GM10248 (cell line): ENCODE measurements around the gene CTSA.

Experiments
- CTCF ChIA-PET: fragments of 300-600 bp; sonication (Branson Sonifier 250); formaldehyde crosslinking; extraction: SDS; loops from one replicate; lab custom pipeline; 2021; ENCODE audit warnings: antibody characterized with exemption; lab: Yijun Ruan, JAX
- POLR2A ChIA-PET: fragments of 350-650 bp; sonication (Branson Sonifier 250); formaldehyde crosslinking; extraction: SDS; loops from one replicate; lab custom pipeline; 2020; ENCODE audit warnings: antibody characterized with exemption; lab: Yijun Ruan, JAX
- DNase-seq: peaks from one replicate; pipeline ENCODE4 v3.0.0; 2012; ENCODE audit errors: extremely low spot score
- CTCF ChIP-seq: IDR thresholded peaks from 2 replicates; pipeline ENCODE4 v1.5.1; 2012; ENCODE audit warnings: mild to moderate bottlenecking, low read depth; ENCODE audit errors: extremely low read depth, missing control alignments, control extremely low read depth

Gene CTSA

GRCh38 chr20:45911486-45912343 is 20.6 kb downstream of the CTSA start, which contains the start of gene PLTP:
Gene PLTP, minus strand, starts transcription at chr20:45912155. Its CDS starts 703 bp downstream, at chr20:45911452.
- DNase-seq = peak; percentile 48
- TF ChIP-seq CTCF = no peak
- POLR2A ChIA-PET = interaction anchor here (1.1 to 1.5 kb wide), 2 partner anchors 9 to 22 kb away, joined by 4 to 7 read pairs; no protein-coding TSS in a partner anchor
- CTCF ChIA-PET = interaction anchor here (2.9 kb wide), 1 partner anchor 58 kb away, joined by 7 read pairs; no protein-coding TSS in a partner anchor

DNA sequence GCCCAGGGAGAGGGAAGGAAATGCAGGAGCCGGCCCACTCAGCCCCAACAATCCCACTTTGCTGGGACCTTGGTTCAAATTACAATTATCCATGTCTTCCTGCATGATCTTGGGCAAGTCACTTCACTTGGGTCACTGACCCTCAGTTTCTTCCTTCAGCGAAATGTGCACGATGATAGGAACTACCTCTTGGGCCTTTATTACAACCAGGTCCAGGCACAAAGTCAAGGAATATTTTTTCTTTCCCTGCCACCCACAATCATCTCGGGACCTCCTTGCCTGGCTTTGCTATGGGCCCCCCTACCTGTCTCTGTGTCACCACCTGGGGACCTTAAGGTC is 21.2 kb downstream of the CTSA start:
- CTCF ChIA-PET = no interaction called here
- TF ChIP-seq CTCF = no peak
- POLR2A ChIA-PET = no interaction called here
- DNase-seq = no peak

DNA sequence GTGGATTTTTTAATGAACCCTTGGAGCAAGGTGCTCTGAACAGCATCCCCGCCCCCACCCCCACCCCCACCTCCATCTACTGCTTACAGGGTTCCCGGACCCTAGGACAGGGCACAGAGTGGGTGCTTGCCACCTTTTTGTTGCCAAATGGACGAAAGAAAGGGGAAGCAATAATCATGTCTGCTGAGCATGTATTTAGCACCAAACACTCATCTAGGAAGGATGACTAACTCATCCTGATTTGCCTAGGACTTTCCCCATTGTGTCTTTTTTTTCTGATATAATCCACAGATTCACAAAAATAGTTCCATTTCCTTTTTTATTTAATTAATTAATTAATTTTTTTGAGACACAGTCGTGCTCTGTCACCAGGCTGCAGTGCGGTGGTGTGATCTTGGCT is 22.0 kb downstream of the CTSA start:
- CTCF ChIA-PET = no interaction called here
- DNase-seq = no peak
- POLR2A ChIA-PET = no interaction called here
- TF ChIP-seq CTCF = no peak

- ChIA-PET CTCF (interaction anchor here (0.7 to 1.3 kb wide), 4 partner anchors 11 to 52 kb away, joined by 3 to 4 read pairs (median 3); no protein-coding TSS in a partner anchor), POLR2A (no interaction called here)
- no peak for TF ChIP-seq CTCF
- DNase-seq = no peak
Observed at GRCh38 chr20:45917790-45918141, 26.6 kb downstream of the CTSA start.

DNA sequence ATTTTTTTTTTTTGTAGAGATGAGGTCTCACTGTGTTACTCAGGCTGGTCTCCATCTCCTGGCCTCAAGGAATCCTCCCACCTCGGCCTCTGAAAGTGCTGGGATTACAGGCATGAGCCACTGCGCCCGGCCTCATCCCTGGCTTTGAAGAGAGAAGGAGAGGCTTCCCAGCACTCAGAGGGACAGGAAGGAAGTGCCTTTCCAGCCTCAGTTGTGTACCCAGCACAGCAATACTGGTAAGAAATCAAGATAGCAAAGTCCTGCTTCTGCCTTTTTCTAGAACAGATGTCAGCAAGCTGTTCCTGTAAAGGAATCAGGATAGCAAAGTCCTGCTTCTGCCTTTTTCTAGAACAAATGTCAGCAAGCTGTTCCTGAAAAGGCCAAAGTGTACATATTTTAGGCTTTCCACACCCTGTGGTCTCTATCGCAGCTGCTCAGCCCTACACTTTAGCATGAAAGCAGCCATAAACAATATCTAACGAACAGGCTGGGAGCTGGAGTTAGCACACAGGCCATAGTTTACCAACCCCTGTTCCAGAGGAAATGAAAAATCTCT is 27.1 kb downstream of the CTSA start:
- TF ChIP-seq CTCF = no peak
- CTCF ChIA-PET = interaction anchor here (0.9 to 2.3 kb wide), 4 partner anchors 13 to 51 kb away, joined by 3 to 7 read pairs (median 4); no protein-coding TSS in a partner anchor
- DNase-seq = no peak
- POLR2A ChIA-PET = interaction anchor here (0.5 kb wide), 1 partner anchor 17 kb away, joined by 4 read pairs; no protein-coding TSS in a partner anchor

DNA sequence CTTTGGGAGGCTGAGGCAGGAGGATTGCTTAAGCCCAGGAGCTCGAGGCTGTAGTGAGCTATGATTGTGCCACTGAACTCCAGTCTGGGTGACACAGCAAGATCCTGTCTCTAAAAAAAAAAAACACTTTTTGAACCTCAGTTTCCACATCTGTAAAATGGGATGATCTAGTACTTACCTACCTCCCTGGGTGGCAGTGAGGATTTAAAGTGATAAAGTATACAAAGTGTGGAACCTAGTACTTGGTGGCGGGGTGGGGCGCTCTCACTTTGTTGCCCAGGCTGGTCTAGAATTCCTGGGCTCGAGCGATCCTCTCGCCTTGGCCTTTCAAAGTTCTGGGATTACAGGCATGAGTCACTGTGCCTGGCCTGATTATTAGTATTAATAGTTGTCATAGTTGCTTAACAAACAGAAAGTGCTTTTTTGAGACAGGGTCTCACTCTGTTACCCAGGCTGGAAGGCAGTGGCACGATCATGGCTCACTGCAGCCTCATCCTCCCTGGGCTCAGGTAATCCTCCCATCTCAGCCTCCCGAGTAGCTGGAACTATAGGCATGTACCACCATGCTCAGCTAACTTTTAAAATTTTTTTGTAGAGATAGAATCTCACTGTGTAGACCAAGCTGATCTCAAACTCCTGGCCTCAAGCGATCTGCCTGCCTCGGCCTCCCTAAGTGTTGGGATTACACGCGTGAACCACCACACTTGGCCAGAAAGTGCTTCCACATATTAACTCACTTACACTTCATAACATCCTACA is 27.8 kb downstream of the CTSA start:
- CTCF ChIA-PET = interaction anchor here (0.9 to 2.3 kb wide), 6 partner anchors 8 to 22 kb away, joined by 3 to 9 read pairs (median 3); no protein-coding TSS in a partner anchor
- TF ChIP-seq CTCF = no peak
- no peak for DNase-seq
- POLR2A ChIA-PET = interaction anchor here (0.5 to 0.9 kb wide), 2 partner anchors 16 kb away, joined by 4 to 8 read pairs; no protein-coding TSS in a partner anchor
